GM13977 (cell line): Measurements from ENCODE around the gene EDIL3.

Experiments
- DNase-seq: peaks from one replicate; pipeline ENCODE4 v3.0.0; 2012; ENCODE audit warnings: low spot score
- in situ Hi-C: fragments of 300-500 bp; cut with MboI; formaldehyde crosslinking; loops from one replicate; pipeline ENCODE4 v1.12.0; 2022; ENCODE audit warnings: low sequenced_read_pairs, low pct_unique_long_range_greater_than_20kb, mixed read lengths, inconsistent platforms; ENCODE audit not compliant: unreplicated experiment
- TF ChIP-seq, protein P1 (sequence below): IDR thresholded peaks from 2 replicates; pipeline ENCODE4 v1.5.1; 2012; ENCODE audit warnings: mild to moderate bottlenecking, control low read depth; ENCODE audit not compliant: insufficient read depth; ENCODE audit errors: extremely low read depth, missing control alignments

The EDIL3 gene

DNA sequence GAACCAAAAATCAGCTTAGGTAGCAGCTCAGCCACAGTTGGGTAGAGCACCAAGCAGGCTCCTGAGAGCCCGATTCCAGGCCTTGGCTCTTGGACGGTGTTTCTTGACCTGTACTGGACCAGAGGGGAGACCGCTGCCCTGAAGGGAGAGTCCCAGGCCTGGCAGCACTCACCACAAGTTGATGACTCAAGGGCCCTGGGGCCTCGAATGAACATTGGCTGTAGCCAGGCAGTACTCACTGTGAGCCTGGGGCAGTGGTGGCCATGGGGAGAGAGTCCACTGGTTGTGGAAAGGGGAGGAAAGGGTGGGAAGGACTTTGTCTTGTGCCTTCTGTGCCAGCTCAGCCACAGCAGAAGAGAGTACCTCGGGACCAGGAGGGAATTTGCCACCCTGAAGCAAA lies 166.1 kb downstream of the EDIL3 start:
- in situ Hi-C loops, result no loop called here
- TF ChIP-seq, protein P1, sequence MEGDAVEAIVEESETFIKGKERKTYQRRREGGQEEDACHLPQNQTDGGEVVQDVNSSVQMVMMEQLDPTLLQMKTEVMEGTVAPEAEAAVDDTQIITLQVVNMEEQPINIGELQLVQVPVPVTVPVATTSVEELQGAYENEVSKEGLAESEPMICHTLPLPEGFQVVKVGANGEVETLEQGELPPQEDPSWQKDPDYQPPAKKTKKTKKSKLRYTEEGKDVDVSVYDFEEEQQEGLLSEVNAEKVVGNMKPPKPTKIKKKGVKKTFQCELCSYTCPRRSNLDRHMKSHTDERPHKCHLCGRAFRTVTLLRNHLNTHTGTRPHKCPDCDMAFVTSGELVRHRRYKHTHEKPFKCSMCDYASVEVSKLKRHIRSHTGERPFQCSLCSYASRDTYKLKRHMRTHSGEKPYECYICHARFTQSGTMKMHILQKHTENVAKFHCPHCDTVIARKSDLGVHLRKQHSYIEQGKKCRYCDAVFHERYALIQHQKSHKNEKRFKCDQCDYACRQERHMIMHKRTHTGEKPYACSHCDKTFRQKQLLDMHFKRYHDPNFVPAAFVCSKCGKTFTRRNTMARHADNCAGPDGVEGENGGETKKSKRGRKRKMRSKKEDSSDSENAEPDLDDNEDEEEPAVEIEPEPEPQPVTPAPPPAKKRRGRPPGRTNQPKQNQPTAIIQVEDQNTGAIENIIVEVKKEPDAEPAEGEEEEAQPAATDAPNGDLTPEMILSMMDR, result no peak
- DNase-seq, result no peak

DNA sequence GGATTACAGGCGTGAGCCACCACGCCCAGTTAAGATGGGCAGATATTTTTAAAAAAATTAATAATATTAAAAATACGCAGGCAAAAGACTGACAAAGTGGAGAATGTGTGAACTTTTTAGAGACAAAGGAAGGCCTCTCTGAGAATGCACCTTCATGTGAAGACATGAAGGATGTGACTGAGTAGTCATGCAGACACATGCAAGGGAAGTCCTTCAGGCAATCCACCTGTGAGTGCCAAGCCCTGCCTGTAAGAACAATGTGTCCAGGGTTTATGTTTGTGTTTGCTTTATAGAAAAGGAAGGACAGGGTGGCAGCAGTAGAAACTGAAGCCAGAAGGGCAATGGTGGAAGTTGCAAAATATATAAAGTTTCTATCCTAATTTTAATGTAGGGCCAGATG lies 169.2 kb downstream of the EDIL3 start:
- TF ChIP-seq, protein P1, result no peak
- no peak for DNase-seq
- in situ Hi-C loops, result no loop called here

DNA sequence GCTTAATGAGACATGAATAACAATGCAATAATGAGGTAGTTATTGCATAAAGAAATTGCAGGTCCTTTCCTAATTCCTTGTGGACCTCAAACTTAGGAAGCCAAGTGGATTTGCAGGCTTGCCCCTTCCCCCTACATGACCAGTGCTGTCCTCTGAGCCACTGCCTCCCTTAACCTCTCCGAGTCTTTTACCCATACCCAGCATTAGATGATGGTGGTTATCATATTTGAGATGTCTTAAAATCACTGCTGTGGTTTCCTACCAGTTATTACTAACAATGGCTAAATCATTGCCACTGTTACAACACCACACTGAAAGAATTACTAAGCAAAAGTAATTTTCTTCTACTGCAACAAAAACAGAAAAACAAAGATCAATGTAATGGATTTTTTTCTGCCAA lies 170.8 kb downstream of the EDIL3 start:
- in situ Hi-C loops, result no loop called here
- TF ChIP-seq, protein P1, result no peak
- no peak for DNase-seq

GRCh38 chr5:84213212-84213611 lies 171.5 kb downstream of the EDIL3 start:
- in situ Hi-C loops, result no loop called here
- TF ChIP-seq, protein P1, result no peak
- no peak for DNase-seq

- TF ChIP-seq, protein P1, result no peak
- DNase-seq, result no peak
- in situ Hi-C loops, result no loop called here
Observed at GRCh38 chr5:84204772-84205171, 179.9 kb downstream of the EDIL3 start.

DNA sequence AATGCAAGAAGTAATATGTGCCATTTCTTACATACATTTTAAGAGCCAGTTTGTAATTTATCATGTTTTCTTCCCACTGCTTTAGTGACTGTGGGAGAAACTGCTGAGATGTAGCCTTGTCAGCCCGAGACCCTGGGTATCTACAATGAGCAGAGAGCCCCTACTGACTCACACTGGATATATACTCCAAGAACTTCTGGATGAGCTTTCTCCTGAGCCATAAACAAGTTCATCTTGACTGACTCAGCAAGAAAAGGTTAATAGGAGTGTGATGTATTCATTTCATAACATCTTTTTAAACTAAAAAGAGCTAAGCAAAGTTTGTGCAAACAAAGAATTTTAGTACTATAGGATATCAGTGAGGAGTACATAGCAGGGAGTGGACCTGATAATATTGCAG lies 182.5 kb downstream of the EDIL3 start:
- TF ChIP-seq, protein P1, result no peak
- no peak for DNase-seq
- in situ Hi-C loops, result no loop called here

DNA sequence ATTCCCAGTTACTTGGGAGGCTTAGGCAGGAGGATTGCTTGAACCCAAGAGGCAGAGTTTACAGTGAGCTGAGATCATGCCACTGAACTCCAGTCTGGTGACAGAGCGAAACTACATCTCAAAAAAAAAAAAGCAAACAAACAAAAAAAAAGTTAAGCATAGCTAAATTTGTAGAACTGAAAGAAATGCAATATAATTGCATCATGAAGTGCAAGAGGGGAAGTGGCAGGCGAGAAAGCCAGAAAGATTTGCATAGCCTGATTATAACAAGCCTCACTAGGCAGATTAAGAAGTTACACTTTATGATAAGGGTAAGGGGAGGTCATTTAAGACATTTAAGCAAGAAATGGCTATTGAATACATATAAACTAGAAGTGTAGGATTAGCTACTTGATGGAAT lies 187.1 kb downstream of the EDIL3 start:
- TF ChIP-seq, protein P1, result no peak
- DNase-seq, result no peak
- in situ Hi-C loops, result no loop called here
